ENCODE measurements around the gene UROC1. TPM values are rescaled to one million over a fixed set of nuclear protein-coding genes. Genes with fewer than 3 reads are reported as not detected.

Gene UROC1
- total and polyA plus RNA-seq, 2 of the 4 experiments (the other 2 are of a cell fraction), result not detected

DNA sequence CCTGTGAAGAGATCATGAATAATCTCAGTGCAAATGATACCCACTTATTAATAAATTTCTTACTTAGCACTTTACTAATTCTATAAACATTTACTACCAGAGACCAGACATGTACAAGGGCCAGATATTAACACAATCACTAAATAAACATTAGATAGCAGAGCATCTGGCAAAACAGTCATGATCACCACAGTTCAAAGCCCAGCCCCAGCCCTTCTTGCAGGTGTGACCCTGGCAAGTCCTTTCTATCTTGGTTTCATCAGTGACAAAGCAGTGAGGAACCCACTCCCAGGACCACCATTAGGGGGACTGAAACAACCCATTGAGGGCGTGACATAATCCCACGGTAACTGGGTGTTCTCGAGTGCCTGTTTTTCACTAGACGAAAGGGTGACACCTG, 53.5 kb downstream of the UROC1 start:
- ChIA-PET POLR2A (ENCODE audit: unreplicated experiment) (no interaction called here), CTCF (no interaction called here)
- no peak overlapping the region for H3K4me2 ChIP-seq (ENCODE audit: low read depth, low read length)
- in situ Hi-C loops (cut with MboI; ENCODE audit: low sequenced_read_pairs) (no loop called here), dilution Hi-C loops (cut with HindIII; ENCODE audit: low sequenced_read_pairs, unreplicated experiment) (no loop called here), intact Hi-C loops (cut with micrococcal nuclease) (no loop called here)
- no peaks in the 10 kb centered on the region for H3K27me3 ChIP-seq (ENCODE audit: control insufficient read depth, insufficient read depth, low read length)
- H2AFZ ChIP-seq (replicated peaks; ENCODE audit: low read length, poor library complexity), result no peak overlapping the region
- H3K9me3 ChIP-seq (ENCODE audit: control insufficient read depth, insufficient read depth, low read length), result no peaks in the 10 kb centered on the region
- H2AK9ac ChIP-seq (replicated peaks; ENCODE audit: low read depth, low read length, poor library complexity), result no peak overlapping the region
- no peak overlapping the region for H3K27ac ChIP-seq (ENCODE audit: insufficient read depth, low read length)
- DNase-seq (no peak), ATAC-seq (ENCODE audit: low read depth) (no peak)
- TF ChIP-seq, protein P1, sequence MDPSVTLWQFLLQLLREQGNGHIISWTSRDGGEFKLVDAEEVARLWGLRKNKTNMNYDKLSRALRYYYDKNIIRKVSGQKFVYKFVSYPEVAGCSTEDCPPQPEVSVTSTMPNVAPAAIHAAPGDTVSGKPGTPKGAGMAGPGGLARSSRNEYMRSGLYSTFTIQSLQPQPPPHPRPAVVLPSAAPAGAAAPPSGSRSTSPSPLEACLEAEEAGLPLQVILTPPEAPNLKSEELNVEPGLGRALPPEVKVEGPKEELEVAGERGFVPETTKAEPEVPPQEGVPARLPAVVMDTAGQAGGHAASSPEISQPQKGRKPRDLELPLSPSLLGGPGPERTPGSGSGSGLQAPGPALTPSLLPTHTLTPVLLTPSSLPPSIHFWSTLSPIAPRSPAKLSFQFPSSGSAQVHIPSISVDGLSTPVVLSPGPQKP (IDR thresholded peaks at IDR 0.05; ENCODE audit: borderline replicate concordance, low read depth, low read length), result no peak
- TF ChIP-seq MXI1 (IDR thresholded peaks at IDR 0.05; ENCODE audit: borderline replicate concordance, low read depth, low read length) (no peak), NFE2L2 (IDR thresholded peaks at IDR 0.05; ENCODE audit: low read depth, low read length) (no peak), RAD21 (IDR thresholded peaks at IDR 0.05; ENCODE audit: low read length) (no peak), RFX5 (IDR thresholded peaks at IDR 0.05; ENCODE audit: low read depth, low read length) (no peak)
- TF ChIP-seq, protein P2, sequence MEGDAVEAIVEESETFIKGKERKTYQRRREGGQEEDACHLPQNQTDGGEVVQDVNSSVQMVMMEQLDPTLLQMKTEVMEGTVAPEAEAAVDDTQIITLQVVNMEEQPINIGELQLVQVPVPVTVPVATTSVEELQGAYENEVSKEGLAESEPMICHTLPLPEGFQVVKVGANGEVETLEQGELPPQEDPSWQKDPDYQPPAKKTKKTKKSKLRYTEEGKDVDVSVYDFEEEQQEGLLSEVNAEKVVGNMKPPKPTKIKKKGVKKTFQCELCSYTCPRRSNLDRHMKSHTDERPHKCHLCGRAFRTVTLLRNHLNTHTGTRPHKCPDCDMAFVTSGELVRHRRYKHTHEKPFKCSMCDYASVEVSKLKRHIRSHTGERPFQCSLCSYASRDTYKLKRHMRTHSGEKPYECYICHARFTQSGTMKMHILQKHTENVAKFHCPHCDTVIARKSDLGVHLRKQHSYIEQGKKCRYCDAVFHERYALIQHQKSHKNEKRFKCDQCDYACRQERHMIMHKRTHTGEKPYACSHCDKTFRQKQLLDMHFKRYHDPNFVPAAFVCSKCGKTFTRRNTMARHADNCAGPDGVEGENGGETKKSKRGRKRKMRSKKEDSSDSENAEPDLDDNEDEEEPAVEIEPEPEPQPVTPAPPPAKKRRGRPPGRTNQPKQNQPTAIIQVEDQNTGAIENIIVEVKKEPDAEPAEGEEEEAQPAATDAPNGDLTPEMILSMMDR (conservative IDR thresholded peaks at IDR 0.05; ENCODE audit: low read depth, low read length), result no peak
- TF ChIP-seq, protein P3, sequence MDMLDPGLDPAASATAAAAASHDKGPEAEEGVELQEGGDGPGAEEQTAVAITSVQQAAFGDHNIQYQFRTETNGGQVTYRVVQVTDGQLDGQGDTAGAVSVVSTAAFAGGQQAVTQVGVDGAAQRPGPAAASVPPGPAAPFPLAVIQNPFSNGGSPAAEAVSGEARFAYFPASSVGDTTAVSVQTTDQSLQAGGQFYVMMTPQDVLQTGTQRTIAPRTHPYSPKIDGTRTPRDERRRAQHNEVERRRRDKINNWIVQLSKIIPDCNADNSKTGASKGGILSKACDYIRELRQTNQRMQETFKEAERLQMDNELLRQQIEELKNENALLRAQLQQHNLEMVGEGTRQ (IDR thresholded peaks at IDR 0.05; ENCODE audit: low read depth, low read length), result no peak
- H3K9ac ChIP-seq (ENCODE audit: low read depth, low read length), result no peak overlapping the region
- H3K79me1 ChIP-seq (ENCODE audit: low read depth in 1 of 2, low read length in 2 of 2), result peaks cover 37 to 55% of the 10 kb centered on the region in 2 experiments
- H3K23ac ChIP-seq (ENCODE audit: low read depth, low read length), result no peak overlapping the region
- H3K56ac ChIP-seq (ENCODE audit: extremely low read depth, insufficient read depth, low read length), result no peak overlapping the region
- peaks cover 30% of the 10 kb centered on the region for H4K20me1 ChIP-seq (ENCODE audit: insufficient read depth, low read length)
- H3K4ac ChIP-seq (ENCODE audit: low read depth, low read length), result no peak overlapping the region
- no TSS peak for BruUV-seq (replicated peaks)
- H4K91ac ChIP-seq (ENCODE audit: insufficient read depth, low read depth, low read length), result no peak overlapping the region
- no peak overlapping the region for H3K4me3 ChIP-seq (ENCODE audit: insufficient read depth, low read depth, low read length)
- 87% methylated on average over 3 of the region's 4 CpGs; no CpG with 5 or more reads in 1 of the 2 experiments for WGBS, 2 experiments (ENCODE audit: extremely low coverage in 2 of 2, insufficient read length in 1 of 2)
- no peak overlapping the region for H2BK20ac ChIP-seq (ENCODE audit: low read depth, low read length)
- no peaks in the 10 kb centered on the region; the same call in 1 of the 2 replicates for H3K9me1 ChIP-seq (ENCODE audit: insufficient read depth, low read length)
- H2BK120ac ChIP-seq (ENCODE audit: low read depth, low read length), result no peak overlapping the region
- H2BK15ac ChIP-seq (ENCODE audit: low read depth, low read length), result no peak overlapping the region
- no peak overlapping the region for H4K8ac ChIP-seq (ENCODE audit: low read depth in 2 of 2, low read length in 2 of 2)
- H3K4me1 ChIP-seq (ENCODE audit: control insufficient read depth, insufficient read depth, low read length), result no peaks in the 10 kb centered on the region; the same call in 1 of the 2 replicates
- no peak overlapping the region for H4K5ac ChIP-seq (ENCODE audit: low read depth, low read length)
- no peak overlapping the region for H3K18ac ChIP-seq (ENCODE audit: low read depth, low read length)
- peaks cover 82% of the 10 kb centered on the region for H3K36me3 ChIP-seq (ENCODE audit: control insufficient read depth, insufficient read depth, low read length)
- no peak overlapping the region for H2BK5ac ChIP-seq (ENCODE audit: low read depth, low read length, poor library complexity, severe bottlenecking)
- H2AK5ac ChIP-seq (ENCODE audit: low read depth, low read length), result no peak overlapping the region
- no peak overlapping the region for H3K14ac ChIP-seq (replicated peaks; ENCODE audit: low read depth, low read length)
